Neural cell (in vitro differentiated cells): ENCODE data around the gene SPATS2L.

Experiments used
- EP300 ChIP-seq: fragments of 450-650 bp; conservative IDR thresholded peaks from 2 replicates; pipeline ENCODE4 v1.6.1; 2014; ENCODE audit warnings: antibody characterized with exemption, mild to moderate bottlenecking, moderate library complexity; ENCODE audit not compliant: poor library complexity, severe bottlenecking
- EZH2 ChIP-seq: fragments of 200-600, 300-800 bp; shearing (Covaris generic), sonication (generic); IDR thresholded peaks from 2 replicates; pipeline ENCODE4 v1.6.1; 2014; ENCODE audit warnings: antibody characterized with exemption, low read length, borderline replicate concordance, mild to moderate bottlenecking; ENCODE audit not compliant: insufficient read depth, poor library complexity, severe bottlenecking
- MXI1 ChIP-seq: fragments of 450-650 bp; conservative IDR thresholded peaks from 2 replicates; pipeline ENCODE4 v1.6.1; 2014; ENCODE audit warnings: antibody characterized with exemption, mild to moderate bottlenecking; ENCODE audit not compliant: poor library complexity, severe bottlenecking
- POLR2AphosphoS5 ChIP-seq: IDR thresholded peaks from 2 replicates; pipeline ENCODE4 v1.6.1; 2012
- RAD21 ChIP-seq: fragments of 450-650 bp; conservative IDR thresholded peaks from 2 replicates; pipeline ENCODE4 v1.6.1; 2014; ENCODE audit warnings: antibody characterized with exemption, mild to moderate bottlenecking, moderate library complexity
- SMC3 ChIP-seq: fragments of 450-650 bp; conservative IDR thresholded peaks from 2 replicates; pipeline ENCODE4 v1.6.1; 2014; ENCODE audit warnings: antibody characterized with exemption, mild to moderate bottlenecking, moderate library complexity; ENCODE audit not compliant: poor library complexity
- TAF1 ChIP-seq: IDR thresholded peaks from 2 replicates; pipeline ENCODE4 v1.6.1; 2012; ENCODE audit warnings: low read depth
- TF ChIP-seq, protein P1 (sequence below): fragments of 450-650 bp; IDR thresholded peaks from 2 replicates; pipeline ENCODE4 v1.5.1; 2014; ENCODE audit warnings: antibody characterized with exemption, mild to moderate bottlenecking, moderate library complexity; ENCODE audit not compliant: poor library complexity, severe bottlenecking
- TF ChIP-seq, protein P2 (sequence below): IDR thresholded peaks from 2 replicates; pipeline ENCODE4 v1.6.1; 2012; ENCODE audit warnings: borderline replicate concordance

DNA sequence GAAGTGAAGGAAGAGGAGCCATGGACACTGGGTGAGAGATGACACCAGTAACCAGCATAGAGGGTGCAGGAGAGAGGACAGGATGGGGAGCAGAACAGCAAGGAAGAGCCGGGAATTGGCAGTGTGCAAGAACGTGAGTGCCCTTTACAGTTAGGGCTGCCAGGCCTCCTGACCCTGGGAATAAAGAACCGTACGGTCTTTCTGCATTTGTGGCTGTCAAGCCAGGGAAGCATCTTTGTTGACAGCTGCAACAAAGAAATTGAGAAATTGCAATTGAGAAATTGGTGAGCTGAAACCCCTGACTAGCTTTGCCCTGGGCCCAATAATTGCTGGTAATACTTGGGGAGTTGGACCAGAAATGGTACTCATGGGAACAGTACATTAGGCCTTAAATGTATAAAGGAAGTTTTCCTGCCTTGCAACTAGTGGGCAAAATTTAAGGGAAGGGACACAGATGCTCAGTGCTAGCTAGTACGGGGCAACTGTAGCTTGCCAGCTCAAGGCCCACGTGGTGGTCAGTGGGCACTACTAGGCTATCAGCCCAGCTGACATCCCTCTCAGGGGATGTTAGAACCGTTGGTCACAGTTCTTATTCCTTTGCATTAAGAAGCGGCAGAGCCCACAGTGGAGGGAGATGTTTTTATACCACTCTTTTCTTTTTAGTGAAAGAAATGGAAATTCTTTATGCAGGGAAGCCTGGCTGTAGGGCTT is 146.8 kb downstream of the SPATS2L start:
- TF ChIP-seq, protein P1, sequence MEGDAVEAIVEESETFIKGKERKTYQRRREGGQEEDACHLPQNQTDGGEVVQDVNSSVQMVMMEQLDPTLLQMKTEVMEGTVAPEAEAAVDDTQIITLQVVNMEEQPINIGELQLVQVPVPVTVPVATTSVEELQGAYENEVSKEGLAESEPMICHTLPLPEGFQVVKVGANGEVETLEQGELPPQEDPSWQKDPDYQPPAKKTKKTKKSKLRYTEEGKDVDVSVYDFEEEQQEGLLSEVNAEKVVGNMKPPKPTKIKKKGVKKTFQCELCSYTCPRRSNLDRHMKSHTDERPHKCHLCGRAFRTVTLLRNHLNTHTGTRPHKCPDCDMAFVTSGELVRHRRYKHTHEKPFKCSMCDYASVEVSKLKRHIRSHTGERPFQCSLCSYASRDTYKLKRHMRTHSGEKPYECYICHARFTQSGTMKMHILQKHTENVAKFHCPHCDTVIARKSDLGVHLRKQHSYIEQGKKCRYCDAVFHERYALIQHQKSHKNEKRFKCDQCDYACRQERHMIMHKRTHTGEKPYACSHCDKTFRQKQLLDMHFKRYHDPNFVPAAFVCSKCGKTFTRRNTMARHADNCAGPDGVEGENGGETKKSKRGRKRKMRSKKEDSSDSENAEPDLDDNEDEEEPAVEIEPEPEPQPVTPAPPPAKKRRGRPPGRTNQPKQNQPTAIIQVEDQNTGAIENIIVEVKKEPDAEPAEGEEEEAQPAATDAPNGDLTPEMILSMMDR, result no peak
- no peak for TF ChIP-seq EZH2
- no peak for TF ChIP-seq POLR2AphosphoS5
- TF ChIP-seq, protein P2, sequence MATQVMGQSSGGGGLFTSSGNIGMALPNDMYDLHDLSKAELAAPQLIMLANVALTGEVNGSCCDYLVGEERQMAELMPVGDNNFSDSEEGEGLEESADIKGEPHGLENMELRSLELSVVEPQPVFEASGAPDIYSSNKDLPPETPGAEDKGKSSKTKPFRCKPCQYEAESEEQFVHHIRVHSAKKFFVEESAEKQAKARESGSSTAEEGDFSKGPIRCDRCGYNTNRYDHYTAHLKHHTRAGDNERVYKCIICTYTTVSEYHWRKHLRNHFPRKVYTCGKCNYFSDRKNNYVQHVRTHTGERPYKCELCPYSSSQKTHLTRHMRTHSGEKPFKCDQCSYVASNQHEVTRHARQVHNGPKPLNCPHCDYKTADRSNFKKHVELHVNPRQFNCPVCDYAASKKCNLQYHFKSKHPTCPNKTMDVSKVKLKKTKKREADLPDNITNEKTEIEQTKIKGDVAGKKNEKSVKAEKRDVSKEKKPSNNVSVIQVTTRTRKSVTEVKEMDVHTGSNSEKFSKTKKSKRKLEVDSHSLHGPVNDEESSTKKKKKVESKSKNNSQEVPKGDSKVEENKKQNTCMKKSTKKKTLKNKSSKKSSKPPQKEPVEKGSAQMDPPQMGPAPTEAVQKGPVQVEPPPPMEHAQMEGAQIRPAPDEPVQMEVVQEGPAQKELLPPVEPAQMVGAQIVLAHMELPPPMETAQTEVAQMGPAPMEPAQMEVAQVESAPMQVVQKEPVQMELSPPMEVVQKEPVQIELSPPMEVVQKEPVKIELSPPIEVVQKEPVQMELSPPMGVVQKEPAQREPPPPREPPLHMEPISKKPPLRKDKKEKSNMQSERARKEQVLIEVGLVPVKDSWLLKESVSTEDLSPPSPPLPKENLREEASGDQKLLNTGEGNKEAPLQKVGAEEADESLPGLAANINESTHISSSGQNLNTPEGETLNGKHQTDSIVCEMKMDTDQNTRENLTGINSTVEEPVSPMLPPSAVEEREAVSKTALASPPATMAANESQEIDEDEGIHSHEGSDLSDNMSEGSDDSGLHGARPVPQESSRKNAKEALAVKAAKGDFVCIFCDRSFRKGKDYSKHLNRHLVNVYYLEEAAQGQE, result no peak
- no peak for TF ChIP-seq SMC3
- TF ChIP-seq TAF1, result no peak
- no peak for TF ChIP-seq RAD21
- no peak for TF ChIP-seq EP300
- TF ChIP-seq MXI1, result no peak
